A673 (cell line): ENCODE measurements around the gene SLC26A6. TPM values are rescaled to one million over a fixed set of nuclear protein-coding genes. Genes with fewer than 3 reads are reported as not detected.

Experiments
- BruUV-seq: library from RNA; stranded (reverse); fragments of 400-500 nt; replicated peaks from 2 replicates; lab custom pipeline; 2021; lab: Mats Ljungman, UMichigan
- CTCF ChIA-PET: fragments of 300-600 bp; sonication (Branson Sonifier 250); formaldehyde crosslinking; loops from one replicate; lab custom pipeline; 2022; ENCODE audit warnings: antibody characterized with exemption; lab: Charles Lee
- POLR2A ChIA-PET: fragments of 300-600 bp; sonication (Branson Sonifier 250); formaldehyde crosslinking; loops from one replicate; lab custom pipeline; 2022; ENCODE audit warnings: antibody characterized with exemption; ENCODE audit not compliant: low non-redundant PET; lab: Charles Lee
- DNase-seq: peaks from one replicate; pipeline ENCODE4 v3.0.0-alpha.2; 2015; ENCODE audit warnings: low spot score
- H3K27ac ChIP-seq: fragments of 200-600 bp; sonication (generic); 2 replicates; pipeline ENCODE4 v1.5.1; 2016; ENCODE audit warnings: mixed run types, low read depth, mild to moderate bottlenecking, mixed read lengths, antibody characterized with exemption, low read length; ENCODE audit not compliant: poor library complexity, severe bottlenecking
- H3K27me3 ChIP-seq: fragments of 200-600 bp; sonication (generic); replicated peaks from 2 replicates; pipeline ENCODE4 v1.6.1; 2017; ENCODE audit warnings: mixed run types, low read depth, mild to moderate bottlenecking, mixed read lengths, antibody characterized with exemption, low read length; ENCODE audit not compliant: insufficient read depth, poor library complexity
- H3K36me3 ChIP-seq: fragments of 200-600 bp; sonication (generic); 2 replicates; pipeline ENCODE4 v1.6.1; 2016; ENCODE audit warnings: mixed run types, mild to moderate bottlenecking, mixed read lengths, antibody characterized with exemption, low read length; ENCODE audit not compliant: insufficient read depth, poor library complexity, severe bottlenecking
- H3K4me1 ChIP-seq: fragments of 200-600 bp; sonication (generic); 2 replicates; pipeline ENCODE4 v1.6.1; 2017; ENCODE audit warnings: mixed run types, mild to moderate bottlenecking, mixed read lengths, antibody characterized with exemption, low read length; ENCODE audit not compliant: insufficient read depth, poor library complexity, severe bottlenecking
- H3K4me3 ChIP-seq: fragments of 200-600 bp; sonication (generic); 2 replicates; pipeline ENCODE4 v1.5.1; 2016; ENCODE audit warnings: low read depth, mixed run types, mild to moderate bottlenecking, mixed read lengths, low read length; ENCODE audit not compliant: poor library complexity, severe bottlenecking
- H3K9me3 ChIP-seq: fragments of 200-600 bp; sonication (generic); 2 replicates; pipeline ENCODE4 v1.6.1; 2016; ENCODE audit warnings: mixed run types, low read depth, mild to moderate bottlenecking, mixed read lengths, antibody characterized with exemption, low read length; ENCODE audit not compliant: poor library complexity, severe bottlenecking
- EZH2 ChIP-seq: fragments of 200-600 bp; sonication (generic); IDR thresholded peaks from 2 replicates; pipeline ENCODE4 v1.6.1; 2017; ENCODE audit warnings: borderline replicate concordance, low read depth, mild to moderate bottlenecking, mixed read lengths, antibody characterized with exemption, low read length; ENCODE audit not compliant: poor library complexity, severe bottlenecking
- intact Hi-C: fragments of 100-400 bp; cut with micrococcal nuclease; formaldehyde crosslinking; loops from one replicate; pipeline ENCODE4 v1.10.0; 2022; ENCODE audit not compliant: unreplicated experiment
- total RNA-seq: library from RNA; stranded (reverse); gene quantifications from 2 replicates; pipeline ENCODE4 v1.2.3, GENCODE V29; 2021
- TF ChIP-seq, protein P1 (sequence below): fragments of 300-800, 200-600 bp; sonication (generic); conservative IDR thresholded peaks from 2 replicates; pipeline ENCODE4 v1.5.1; 2017; ENCODE audit warnings: low read depth, mild to moderate bottlenecking, antibody characterized with exemption, low read length, moderate library complexity, mixed read lengths

SLC26A6 gene
- total RNA-seq, 1 experiment from 2014 or later, result 12.6 TPM

DNA sequence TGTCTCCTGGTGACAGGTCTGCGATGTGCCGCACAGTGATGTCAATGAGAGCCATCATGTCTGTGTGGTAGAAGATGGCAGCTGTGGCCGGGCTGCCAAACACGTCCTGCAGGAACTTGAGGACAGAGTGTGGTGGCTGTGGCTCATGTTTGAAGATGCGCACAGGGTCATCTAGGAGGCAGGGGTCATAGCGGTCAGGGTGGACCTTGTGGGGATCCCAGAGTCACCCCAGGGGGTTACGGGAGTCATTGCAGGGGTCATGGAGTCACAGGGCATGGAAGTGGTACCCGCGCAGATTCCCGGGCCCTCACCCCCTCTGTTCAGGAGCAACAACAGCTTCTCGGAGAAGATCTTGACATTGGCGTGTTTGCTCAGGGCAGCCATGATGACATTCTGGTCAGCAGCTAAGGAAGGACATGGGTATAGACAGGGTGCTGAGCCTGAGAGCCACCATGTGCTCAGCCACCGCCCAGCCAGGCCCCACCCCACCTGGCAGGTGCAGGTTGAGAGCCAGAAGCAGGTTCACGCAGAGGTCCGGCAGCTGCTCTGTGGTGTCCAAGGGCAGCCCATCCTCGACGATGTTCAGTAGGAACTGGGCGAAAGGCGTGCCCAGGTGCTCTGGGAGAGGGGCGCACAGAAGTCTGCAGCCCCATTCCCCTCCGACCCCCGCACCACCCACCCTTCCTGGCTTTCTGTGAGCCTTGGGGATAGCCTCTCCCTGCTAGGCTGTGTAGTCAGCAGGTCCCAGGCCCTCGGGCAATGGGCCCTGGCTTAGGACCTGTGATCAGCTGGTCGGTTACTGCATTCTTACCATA, 43.5 kb upstream of the SLC26A6 start:
- intact Hi-C loops, result no loop called here
- no peak overlapping the region for H3K27ac ChIP-seq
- no peak for DNase-seq
- H3K4me1 ChIP-seq, result peaks cover 8% of the 10 kb centered on the region
- ChIA-PET CTCF (no interaction called here), POLR2A (no interaction called here)
- no peak for TF ChIP-seq EZH2
- peaks cover 3% of the 10 kb centered on the region for H3K36me3 ChIP-seq
- no peak overlapping the region for H3K4me3 ChIP-seq
- H3K9me3 ChIP-seq, result no peaks in the 10 kb centered on the region
- no TSS peak for BruUV-seq
- H3K27me3 ChIP-seq, result no peaks in the 10 kb centered on the region

DNA sequence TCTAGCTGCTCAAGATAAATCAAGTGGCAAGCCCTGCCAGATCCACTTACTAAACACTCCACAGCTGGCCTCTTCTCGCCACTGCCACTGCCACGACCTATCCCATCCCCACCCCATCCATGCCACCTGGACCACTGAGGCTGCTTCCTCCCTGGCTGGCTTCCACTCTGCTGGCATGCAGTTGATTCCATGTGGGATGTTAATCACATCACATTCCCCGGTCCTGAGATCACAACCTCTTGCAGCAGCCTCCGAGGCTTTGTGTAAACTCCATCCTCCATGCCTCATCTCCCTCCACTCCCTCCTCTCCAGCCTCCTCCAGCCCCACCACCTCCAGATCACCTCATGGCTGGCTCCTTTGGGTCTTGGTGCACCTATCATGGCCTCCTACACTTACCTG, 42.8 kb upstream of the SLC26A6 start:
- Histone ChIP-seq H3K4me3 (no peak overlapping the region), H3K4me1 (peaks cover under 1% of the 10 kb centered on the region), H3K36me3 (peaks cover 3% of the 10 kb centered on the region), H3K9me3 (no peaks in the 10 kb centered on the region), H3K27me3 (no peaks in the 10 kb centered on the region), H3K27ac (no peak overlapping the region)
- no peak for DNase-seq
- no TSS peak for BruUV-seq
- TF ChIP-seq EZH2, result no peak
- TF ChIP-seq, protein P1, sequence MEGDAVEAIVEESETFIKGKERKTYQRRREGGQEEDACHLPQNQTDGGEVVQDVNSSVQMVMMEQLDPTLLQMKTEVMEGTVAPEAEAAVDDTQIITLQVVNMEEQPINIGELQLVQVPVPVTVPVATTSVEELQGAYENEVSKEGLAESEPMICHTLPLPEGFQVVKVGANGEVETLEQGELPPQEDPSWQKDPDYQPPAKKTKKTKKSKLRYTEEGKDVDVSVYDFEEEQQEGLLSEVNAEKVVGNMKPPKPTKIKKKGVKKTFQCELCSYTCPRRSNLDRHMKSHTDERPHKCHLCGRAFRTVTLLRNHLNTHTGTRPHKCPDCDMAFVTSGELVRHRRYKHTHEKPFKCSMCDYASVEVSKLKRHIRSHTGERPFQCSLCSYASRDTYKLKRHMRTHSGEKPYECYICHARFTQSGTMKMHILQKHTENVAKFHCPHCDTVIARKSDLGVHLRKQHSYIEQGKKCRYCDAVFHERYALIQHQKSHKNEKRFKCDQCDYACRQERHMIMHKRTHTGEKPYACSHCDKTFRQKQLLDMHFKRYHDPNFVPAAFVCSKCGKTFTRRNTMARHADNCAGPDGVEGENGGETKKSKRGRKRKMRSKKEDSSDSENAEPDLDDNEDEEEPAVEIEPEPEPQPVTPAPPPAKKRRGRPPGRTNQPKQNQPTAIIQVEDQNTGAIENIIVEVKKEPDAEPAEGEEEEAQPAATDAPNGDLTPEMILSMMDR, result no peak
- intact Hi-C loops, result no loop called here
- ChIA-PET CTCF (no interaction called here), POLR2A (no interaction called here)

DNA sequence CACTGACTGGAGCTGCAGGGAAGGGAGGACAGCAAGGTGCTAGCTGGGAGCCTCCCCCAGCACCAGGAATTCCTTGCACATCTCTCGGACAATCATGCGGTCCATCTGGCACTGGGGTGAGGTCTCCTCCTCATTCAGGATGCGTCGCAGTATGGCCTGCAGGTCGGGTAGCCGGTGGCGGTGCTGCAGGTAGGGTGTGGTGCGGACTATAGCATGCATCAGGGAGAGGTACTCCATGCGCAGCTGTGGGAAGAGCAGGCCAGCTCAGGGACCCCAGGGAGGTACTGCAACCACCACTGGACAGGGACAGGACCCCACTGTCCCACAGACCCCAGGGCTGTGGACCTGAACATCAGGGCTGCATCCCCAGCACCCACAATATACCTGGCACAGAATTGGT, 39.2 kb upstream of the SLC26A6 start:
- TF ChIP-seq, protein P1, result no peak
- TF ChIP-seq EZH2, result no peak
- ChIA-PET CTCF (no interaction called here), POLR2A (no interaction called here)
- no peaks in the 10 kb centered on the region for H3K27me3 ChIP-seq
- BruUV-seq, result no TSS peak
- no peak for DNase-seq
- no peaks in the 10 kb centered on the region for H3K4me1 ChIP-seq
- H3K36me3 ChIP-seq, result no peaks in the 10 kb centered on the region
- no peak overlapping the region for H3K27ac ChIP-seq
- H3K9me3 ChIP-seq, result no peaks in the 10 kb centered on the region
- H3K4me3 ChIP-seq, result no peak overlapping the region
- intact Hi-C loops, result no loop called here
